Nephron (organoid): Measurements from ENCODE around the gene PLEKHM2.

Experiments
- H3K27ac Mint-ChIP-seq, 3 experiments: 2 replicates each; pipeline ENCODE4 v1.8.0; 2020; ENCODE audit warnings: mixed read lengths in 3 of 3, mild to moderate bottlenecking in 2 of 3, moderate library complexity in 1 of 3
- H3K27me3 Mint-ChIP-seq: 2 replicates; pipeline ENCODE4 v1.8.0; 2021; ENCODE audit warnings: low read depth, mild to moderate bottlenecking, moderate library complexity, mixed read lengths
- H3K36me3 Mint-ChIP-seq: 2 replicates; pipeline ENCODE4 v1.8.0; 2020; ENCODE audit warnings: low read depth, mixed read lengths
- H3K4me1 Mint-ChIP-seq: 2 replicates; pipeline ENCODE4 v1.8.0; 2020; ENCODE audit warnings: mixed read lengths
- H3K4me3 Mint-ChIP-seq, 3 experiments: 2 replicates each; pipeline ENCODE4 v1.8.0; 2020; ENCODE audit warnings: mild to moderate bottlenecking in 3 of 3, mixed read lengths in 3 of 3, moderate library complexity in 2 of 3
- H3K9me3 Mint-ChIP-seq: 2 replicates; pipeline ENCODE4 v1.8.0; 2020; ENCODE audit warnings: mixed read lengths
- TF ChIP-seq, protein P1 (sequence below), 3 experiments: fragments of 200-600 bp; sonication (generic); IDR thresholded peaks; one replicate each; pipeline ENCODE4 v1.5.0; 2021; ENCODE audit warnings: antibody characterized with exemption in 3 of 3; ENCODE audit not compliant: unreplicated experiment in 3 of 3

Gene PLEKHM2

DNA sequence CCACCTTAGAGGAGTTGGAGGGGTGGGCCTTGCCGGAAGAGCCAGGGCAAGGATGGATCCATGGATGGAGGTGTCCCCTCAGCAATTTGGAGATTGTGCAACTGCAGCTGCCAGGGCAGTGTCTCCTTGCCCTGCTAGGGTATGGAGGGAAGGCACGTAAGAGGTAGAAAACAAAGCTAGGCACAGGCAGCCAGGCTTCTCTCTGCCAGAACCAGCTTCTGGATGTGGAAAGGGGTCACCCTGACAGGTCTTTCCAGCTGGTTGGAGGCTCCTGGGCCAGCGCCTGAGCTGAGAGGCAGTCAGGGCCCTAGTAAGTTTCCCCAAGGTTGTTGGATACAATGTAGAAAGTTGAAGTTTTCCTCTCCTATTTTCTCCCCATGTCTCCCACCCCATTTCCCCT, 36.7 kb downstream of the PLEKHM2 start:
- no peaks in the 10 kb centered on the region for H3K9me3 Mint-ChIP-seq
- H3K36me3 Mint-ChIP-seq = peaks cover 42% of the 10 kb centered on the region
- H3K27me3 Mint-ChIP-seq = no peaks in the 10 kb centered on the region
- peaks cover 21% of the 10 kb centered on the region for H3K4me1 Mint-ChIP-seq
- H3K27ac Mint-ChIP-seq = no peak overlapping the region
- no peak overlapping the region for H3K4me3 Mint-ChIP-seq
- TF ChIP-seq, protein P1, sequence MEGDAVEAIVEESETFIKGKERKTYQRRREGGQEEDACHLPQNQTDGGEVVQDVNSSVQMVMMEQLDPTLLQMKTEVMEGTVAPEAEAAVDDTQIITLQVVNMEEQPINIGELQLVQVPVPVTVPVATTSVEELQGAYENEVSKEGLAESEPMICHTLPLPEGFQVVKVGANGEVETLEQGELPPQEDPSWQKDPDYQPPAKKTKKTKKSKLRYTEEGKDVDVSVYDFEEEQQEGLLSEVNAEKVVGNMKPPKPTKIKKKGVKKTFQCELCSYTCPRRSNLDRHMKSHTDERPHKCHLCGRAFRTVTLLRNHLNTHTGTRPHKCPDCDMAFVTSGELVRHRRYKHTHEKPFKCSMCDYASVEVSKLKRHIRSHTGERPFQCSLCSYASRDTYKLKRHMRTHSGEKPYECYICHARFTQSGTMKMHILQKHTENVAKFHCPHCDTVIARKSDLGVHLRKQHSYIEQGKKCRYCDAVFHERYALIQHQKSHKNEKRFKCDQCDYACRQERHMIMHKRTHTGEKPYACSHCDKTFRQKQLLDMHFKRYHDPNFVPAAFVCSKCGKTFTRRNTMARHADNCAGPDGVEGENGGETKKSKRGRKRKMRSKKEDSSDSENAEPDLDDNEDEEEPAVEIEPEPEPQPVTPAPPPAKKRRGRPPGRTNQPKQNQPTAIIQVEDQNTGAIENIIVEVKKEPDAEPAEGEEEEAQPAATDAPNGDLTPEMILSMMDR (IDR thresholded peaks at IDR 0.05; ENCODE audit: unreplicated experiment in 3 of 3) = no peak

GRCh38 chr1:15722411-15722810, 38.3 kb downstream of the PLEKHM2 start:
- H3K4me3 Mint-ChIP-seq = no peak overlapping the region
- peaks cover 29% of the 10 kb centered on the region for H3K4me1 Mint-ChIP-seq
- H3K27me3 Mint-ChIP-seq = no peaks in the 10 kb centered on the region
- H3K27ac Mint-ChIP-seq = no peak overlapping the region
- TF ChIP-seq, protein P1 (IDR thresholded peaks at IDR 0.05; ENCODE audit: unreplicated experiment in 3 of 3) = no peak
- H3K9me3 Mint-ChIP-seq = no peaks in the 10 kb centered on the region
- peaks cover 44% of the 10 kb centered on the region for H3K36me3 Mint-ChIP-seq

DNA sequence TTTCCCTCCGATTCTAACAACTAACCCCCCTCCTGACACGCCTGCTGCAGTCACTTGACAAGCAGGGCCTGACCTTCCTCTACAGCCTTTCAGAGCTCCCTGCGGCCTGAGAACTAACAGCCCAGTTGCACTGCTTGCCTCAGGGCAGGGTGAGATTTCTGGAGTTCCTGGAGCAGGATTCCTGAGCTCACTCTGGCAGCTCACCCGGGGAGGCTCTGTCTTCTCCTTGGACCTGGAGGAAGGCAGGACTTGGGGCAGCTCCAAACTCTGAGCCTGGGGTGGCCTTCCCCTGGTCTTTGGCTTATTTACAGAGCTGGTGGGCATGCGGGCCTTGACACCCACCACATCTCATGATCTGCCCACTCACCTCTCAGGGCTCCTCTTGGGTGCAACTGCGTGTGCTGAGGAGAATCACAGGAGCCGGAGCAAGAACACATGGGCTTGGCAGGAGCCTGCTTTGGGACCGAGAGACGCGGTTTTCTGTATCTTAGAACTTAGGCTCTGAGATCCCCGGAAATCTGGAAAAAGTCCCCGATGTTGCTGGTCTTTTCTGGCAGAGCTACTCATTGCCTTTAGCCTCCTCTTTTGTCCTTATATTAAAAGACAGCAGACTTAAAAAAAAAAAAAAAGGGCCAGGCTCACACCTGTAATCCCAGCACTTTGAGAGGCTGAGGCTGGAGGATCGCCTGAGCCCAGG, 38.9 kb downstream of the PLEKHM2 start:
- no peak overlapping the region for H3K4me3 Mint-ChIP-seq
- peaks cover 45% of the 10 kb centered on the region for H3K36me3 Mint-ChIP-seq
- H3K27me3 Mint-ChIP-seq = no peaks in the 10 kb centered on the region
- peaks cover 29% of the 10 kb centered on the region for H3K4me1 Mint-ChIP-seq
- no peak overlapping the region for H3K27ac Mint-ChIP-seq
- no peaks in the 10 kb centered on the region for H3K9me3 Mint-ChIP-seq
- TF ChIP-seq, protein P1 (IDR thresholded peaks at IDR 0.05; ENCODE audit: unreplicated experiment in 3 of 3) = no peak

GRCh38 chr1:15723631-15724246, 39.6 kb downstream of the PLEKHM2 start:
- TF ChIP-seq, protein P1 (IDR thresholded peaks at IDR 0.05; ENCODE audit: unreplicated experiment in 3 of 3) = no peak

GRCh38 chr1:15724949-15725880, 41.1 kb downstream of the PLEKHM2 start:
- no peaks in the 10 kb centered on the region for H3K9me3 Mint-ChIP-seq
- H3K27ac Mint-ChIP-seq = no peak overlapping the region
- H3K4me1 Mint-ChIP-seq = peaks cover 24% of the 10 kb centered on the region
- TF ChIP-seq, protein P1 (IDR thresholded peaks at IDR 0.05; ENCODE audit: unreplicated experiment in 3 of 3) = no peak
- H3K36me3 Mint-ChIP-seq = peaks cover 34% of the 10 kb centered on the region
- no peak overlapping the region for H3K4me3 Mint-ChIP-seq
- H3K27me3 Mint-ChIP-seq = no peaks in the 10 kb centered on the region

More at GRCh38 chr1:15723631-15724246, 39.6 kb downstream of the PLEKHM2 start:
- Mint-ChIP-seq H3K4me3 (no peak overlapping the region), H3K27me3 (no peaks in the 10 kb centered on the region), H3K36me3 (peaks cover 38% of the 10 kb centered on the region), H3K9me3 (no peaks in the 10 kb centered on the region), H3K4me1 (peaks cover 24% of the 10 kb centered on the region), H3K27ac (no peak overlapping the region)
